SK-N-SH (cell line): Measurements from ENCODE around the gene HTT. TPM values are rescaled to one million over a fixed set of nuclear protein-coding genes. Genes with fewer than 3 reads are reported as not detected.

Experiments
- CTCF ChIA-PET: fragments of 300-600, 350-600 bp; formaldehyde crosslinking; extraction: SDS; loops from one replicate; lab custom pipeline; 2021; lab: Yijun Ruan, JAX
- POLR2A ChIA-PET: fragments of 350-600 bp; sonication (Branson Sonifier 250); formaldehyde crosslinking; extraction: SDS; loops from one replicate; lab custom pipeline; 2020; ENCODE audit warnings: antibody characterized with exemption, inconsistent platforms; lab: Yijun Ruan, JAX
- DNase-seq: peaks from one replicate; pipeline ENCODE4 v3.0.0; 2012
- H2AFZ ChIP-seq: fragments of 200-600 bp; sonication (generic); 2 replicates; pipeline ENCODE4 v1.8.1; 2016; ENCODE audit warnings: antibody characterized with exemption, mild to moderate bottlenecking, low read depth
- H3F3A ChIP-seq: fragments of 200-600 bp; sonication (generic); replicated peaks from 2 replicates; pipeline ENCODE3; 2016; ENCODE audit warnings: antibody characterized with exemption, mild to moderate bottlenecking; ENCODE audit not compliant: insufficient read depth
- H3K27ac ChIP-seq, 2 experiments: fragments of 200-500 bp in 1 of 2; fragments of 200-600 bp in 1 of 2; sonication (Bioruptor generic) in 1 of 2; sonication (generic), shearing (Covaris generic) in 1 of 2; 2 replicates each; pipeline versions ENCODE4 v1.5.1 to v1.6.1; 2014 to 2016; ENCODE audit warnings: low read depth in 2 of 2, inconsistent platforms in 1 of 2, low read length in 1 of 2, mild to moderate bottlenecking in 1 of 2, mixed read lengths in 1 of 2
- H3K27me3 ChIP-seq: fragments of 200-600 bp; sonication (generic), shearing (Covaris generic); 2 replicates; pipeline ENCODE4 v1.6.1; 2016; ENCODE audit warnings: mixed run types; ENCODE audit not compliant: insufficient read depth
- H3K36me3 ChIP-seq, 2 experiments: fragments of 200-500 bp in 1 of 2; fragments of 200-600 bp in 1 of 2; sonication (Bioruptor generic) in 1 of 2; sonication (generic) in 1 of 2; replicated peaks in 1 of 2; 2 replicates each; pipeline versions ENCODE3 to v1.5.1; 2014 to 2016; ENCODE audit warnings: low read length in 1 of 2, mild to moderate bottlenecking in 1 of 2; ENCODE audit not compliant: insufficient read depth in 2 of 2, control insufficient read depth in 1 of 2
- H3K4me1 ChIP-seq, 2 experiments: fragments of 200-500 bp in 1 of 2; fragments of 200-600 bp in 1 of 2; sonication (Bioruptor generic) in 1 of 2; sonication (generic), shearing (Covaris generic) in 1 of 2; 2 replicates each; pipeline versions ENCODE4 v1.5.1 to v1.6.1; 2014 to 2016; ENCODE audit warnings: low read depth in 1 of 2, low read length in 1 of 2, mixed run types in 1 of 2; ENCODE audit not compliant: insufficient read depth in 2 of 2, control insufficient read depth in 1 of 2
- H3K4me2 ChIP-seq: fragments of 200-600 bp; sonication (generic), shearing (Covaris generic); 2 replicates; pipeline ENCODE4 v1.6.1; 2017; ENCODE audit warnings: mixed run types
- H3K4me3 ChIP-seq, 2 experiments: fragments of 200-500 bp in 1 of 2; fragments of 200-600 bp in 1 of 2; sonication (Bioruptor generic) in 1 of 2; sonication (generic), shearing (Covaris generic) in 1 of 2; 2 replicates each; pipeline versions ENCODE4 v1.5.1 to v1.8.1; 2014 to 2016; ENCODE audit warnings: low read depth in 2 of 2, inconsistent platforms in 1 of 2, low read length in 1 of 2, mild to moderate bottlenecking in 1 of 2, mixed read lengths in 1 of 2, moderate library complexity in 1 of 2
- H3K79me2 ChIP-seq: fragments of 200-600 bp; sonication (generic); 2 replicates; pipeline ENCODE4 v1.8.1; 2017; ENCODE audit warnings: mild to moderate bottlenecking; ENCODE audit not compliant: insufficient read depth
- H3K9ac ChIP-seq: fragments of 200-600 bp; sonication (generic); 2 replicates; pipeline ENCODE4 v1.6.1; 2017; ENCODE audit warnings: mixed run types
- H3K9me2 ChIP-seq: fragments of 200-600 bp; sonication (generic); 2 replicates; pipeline ENCODE4 v1.6.1; 2017; ENCODE audit warnings: mixed run types
- H3K9me3 ChIP-seq: fragments of 200-600 bp; sonication (generic); 2 replicates; pipeline ENCODE4 v1.6.1; 2017; ENCODE audit warnings: mixed run types, mild to moderate bottlenecking, moderate library complexity
- H4K20me1 ChIP-seq: fragments of 200-600 bp; sonication (generic); 2 replicates; pipeline ENCODE4 v1.6.1; 2017; ENCODE audit warnings: mild to moderate bottlenecking, mixed run types; ENCODE audit not compliant: insufficient read depth
- FOXM1 ChIP-seq: IDR thresholded peaks from 2 replicates; pipeline ENCODE4 v1.4.0; 2012; ENCODE audit warnings: low read depth, mild to moderate bottlenecking
- GABPA ChIP-seq: IDR thresholded peaks from 2 replicates; pipeline ENCODE4 v1.4.0; 2012; ENCODE audit warnings: low read depth, mild to moderate bottlenecking
- GATA2 ChIP-seq: sonication (generic); formaldehyde crosslinking; IDR thresholded peaks from 2 replicates; pipeline ENCODE4 v1.5.0; 2020; ENCODE audit warnings: mild to moderate bottlenecking, missing genetic modification reagents
- JUND ChIP-seq: IDR thresholded peaks from 2 replicates; pipeline ENCODE4 v1.4.0; 2012
- MEF2A ChIP-seq: IDR thresholded peaks from 2 replicates; pipeline ENCODE4 v1.4.0; 2012; ENCODE audit warnings: low read depth, borderline replicate concordance
- RXRA ChIP-seq: IDR thresholded peaks from 2 replicates; pipeline ENCODE4 v1.4.0; 2012; ENCODE audit warnings: low read depth, mild to moderate bottlenecking, borderline replicate concordance
- whole genome bisulfite sequencing: methylation state at CpG from one replicate; pipeline ENCODE4 v1.1.6; 2017; ENCODE audit warnings: low lambda C conversion rate; 5-methylcytosine and 5-hydroxymethylcytosine counted together
- polyA plus RNA-seq, 3 experiments: library from polyadenylated mRNA; depleted of rRNA; stranded (reverse); fragments of >200 nt; gene quantifications; 2 replicates each; pipeline ENCODE4 v1.2.3, GENCODE V29; 2012
- TF ChIP-seq, protein P1 (sequence below): IDR thresholded peaks from 2 replicates; pipeline ENCODE4 v1.4.0; 2012; ENCODE audit warnings: low read depth
- TF ChIP-seq, protein P2 (sequence below): fragments of 150-350 bp; IDR thresholded peaks from 2 replicates; pipeline ENCODE4 v1.6.1; 2016; ENCODE audit warnings: mild to moderate bottlenecking, low read depth, low read length

Gene HTT
- polyA plus RNA-seq, 1 of the 3 experiments (the other 2 are of a cell fraction): 11.3 TPM

DNA sequence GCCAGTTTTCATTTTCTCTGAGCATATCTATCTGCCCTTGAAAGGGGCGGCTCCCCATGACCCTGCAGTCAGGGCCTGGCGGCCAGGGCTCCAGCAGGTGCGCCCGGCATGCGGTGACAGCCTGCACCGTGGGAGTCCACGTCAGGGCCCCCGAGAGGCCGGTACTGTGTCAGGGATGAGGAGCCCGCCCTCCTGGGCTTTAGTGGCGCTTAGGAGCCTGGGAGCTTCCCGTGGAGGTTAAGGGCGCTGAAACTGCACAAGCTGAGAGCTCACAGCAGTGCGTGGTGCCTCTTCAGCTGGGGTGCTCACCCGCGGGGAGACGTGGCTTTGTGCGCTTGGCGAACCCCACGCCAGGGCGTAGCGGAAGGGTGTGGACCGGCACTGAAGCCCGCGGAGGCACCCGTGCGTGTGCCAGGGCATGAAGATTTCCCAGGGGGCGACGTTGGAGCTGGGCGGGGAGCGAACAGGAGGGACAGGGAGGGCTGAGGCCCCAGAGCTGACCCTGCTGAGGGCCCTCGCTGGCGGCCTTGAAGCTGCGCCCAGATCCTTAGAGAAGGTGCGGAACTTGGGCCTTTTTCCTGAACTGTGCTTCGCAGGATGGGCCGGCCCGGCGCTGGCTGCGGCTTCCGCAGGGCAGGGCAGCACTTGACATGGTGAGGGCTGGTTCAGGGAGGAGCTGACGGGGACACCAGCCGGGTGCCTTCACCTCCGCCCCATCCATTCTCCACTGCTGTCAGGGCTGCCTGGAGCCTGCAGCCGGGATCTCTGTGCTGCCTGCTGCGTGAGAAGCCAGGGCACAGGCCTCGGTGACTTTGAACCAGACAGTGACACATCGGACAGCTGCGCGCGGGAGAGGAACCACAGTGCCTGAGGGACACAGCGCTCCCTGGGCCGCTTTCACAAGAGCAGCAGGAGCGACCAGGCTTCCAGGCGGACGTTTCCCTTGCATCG, 33.0 kb upstream of the HTT start:
- ChIA-PET POLR2A (no interaction called here), CTCF (interaction anchor here (0.9 to 7.7 kb wide), 3 partner anchors 9 to 63 kb away, joined by 3 to 73 read pairs (median 16); no protein-coding TSS in a partner anchor)
- Histone ChIP-seq H3K9me2 (no peaks in the 10 kb centered on the region), H3K9ac (no peak overlapping the region), H3K27ac (no peak overlapping the region), H4K20me1 (no peaks in the 10 kb centered on the region), H3F3A (no peaks in the 10 kb centered on the region), H3K79me2 (no peaks in the 10 kb centered on the region), H3K4me3 (no peak overlapping the region), H3K36me3 (no peaks in the 10 kb centered on the region), H3K4me2 (no peak overlapping the region), H2AFZ (no peak overlapping the region), H3K27me3 (no peaks in the 10 kb centered on the region), H3K9me3 (no peaks in the 10 kb centered on the region), H3K4me1 (peaks cover 0 to 3% of the 10 kb centered on the region in 2 experiments; a peak in 1 of 4 replicates)
- 85% methylated on average over 22 of the region's 57 CpGs for WGBS
- no peak for TF ChIP-seq GABPA
- TF ChIP-seq FOXM1: no peak
- no peak for TF ChIP-seq RXRA
- DNase-seq: peak; percentile 62

DNA sequence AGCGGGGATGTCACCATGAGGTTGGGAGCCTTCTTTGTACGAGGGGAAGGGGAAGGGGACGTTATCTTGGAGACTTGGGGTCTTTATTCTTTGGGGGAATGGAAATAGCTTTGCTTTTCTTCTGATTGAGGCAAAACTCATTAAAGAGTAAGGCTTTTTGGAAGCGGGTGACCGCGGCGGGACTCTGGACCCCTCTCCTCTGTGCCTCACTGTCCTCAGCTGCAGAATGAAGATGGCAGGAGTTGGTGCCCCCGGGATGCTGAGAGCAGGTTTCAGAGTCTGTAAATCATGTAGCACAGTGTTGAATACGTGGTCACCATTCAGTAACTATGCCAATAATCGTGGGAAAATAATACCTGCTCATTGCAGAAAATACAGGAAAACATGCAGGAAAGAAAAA, 32.3 kb upstream of the HTT start:
- Histone ChIP-seq H3K79me2 (no peaks in the 10 kb centered on the region), H3K9ac (no peak overlapping the region), H3K36me3 (no peaks in the 10 kb centered on the region), H3K9me2 (no peaks in the 10 kb centered on the region), H3F3A (no peaks in the 10 kb centered on the region), H3K4me3 (no peak overlapping the region), H3K4me2 (no peak overlapping the region), H4K20me1 (no peaks in the 10 kb centered on the region), H3K9me3 (no peaks in the 10 kb centered on the region), H3K4me1 (peaks cover 0 to 3% of the 10 kb centered on the region in 2 experiments; a peak in 1 of 4 replicates), H3K27me3 (no peaks in the 10 kb centered on the region), H3K27ac (no peak overlapping the region), H2AFZ (no peak overlapping the region)
- ChIA-PET POLR2A (interaction anchor here (0.5 kb wide), 1 partner anchor 572 kb away, joined by 3 read pairs; no protein-coding TSS in a partner anchor), CTCF (interaction anchor here (0.9 to 7.7 kb wide), 3 partner anchors 10 to 64 kb away, joined by 3 to 73 read pairs (median 16); no protein-coding TSS in a partner anchor)
- TF ChIP-seq GATA2 (CRISPR knock-in tag): no peak
- TF ChIP-seq MEF2A: no peak
- TF ChIP-seq JUND: no peak
- TF ChIP-seq RXRA: no peak
- TF ChIP-seq, protein P1, sequence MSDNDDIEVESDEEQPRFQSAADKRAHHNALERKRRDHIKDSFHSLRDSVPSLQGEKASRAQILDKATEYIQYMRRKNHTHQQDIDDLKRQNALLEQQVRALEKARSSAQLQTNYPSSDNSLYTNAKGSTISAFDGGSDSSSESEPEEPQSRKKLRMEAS: no peak
- TF ChIP-seq, protein P2, sequence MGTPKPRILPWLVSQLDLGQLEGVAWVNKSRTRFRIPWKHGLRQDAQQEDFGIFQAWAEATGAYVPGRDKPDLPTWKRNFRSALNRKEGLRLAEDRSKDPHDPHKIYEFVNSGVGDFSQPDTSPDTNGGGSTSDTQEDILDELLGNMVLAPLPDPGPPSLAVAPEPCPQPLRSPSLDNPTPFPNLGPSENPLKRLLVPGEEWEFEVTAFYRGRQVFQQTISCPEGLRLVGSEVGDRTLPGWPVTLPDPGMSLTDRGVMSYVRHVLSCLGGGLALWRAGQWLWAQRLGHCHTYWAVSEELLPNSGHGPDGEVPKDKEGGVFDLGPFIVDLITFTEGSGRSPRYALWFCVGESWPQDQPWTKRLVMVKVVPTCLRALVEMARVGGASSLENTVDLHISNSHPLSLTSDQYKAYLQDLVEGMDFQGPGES: no peak
- 75% methylated on average over 10 of the region's 10 CpGs for WGBS
- no peak for DNase-seq
